Measurements from ENCODE around the gene MIEF1.

MIEF1 gene

DNA sequence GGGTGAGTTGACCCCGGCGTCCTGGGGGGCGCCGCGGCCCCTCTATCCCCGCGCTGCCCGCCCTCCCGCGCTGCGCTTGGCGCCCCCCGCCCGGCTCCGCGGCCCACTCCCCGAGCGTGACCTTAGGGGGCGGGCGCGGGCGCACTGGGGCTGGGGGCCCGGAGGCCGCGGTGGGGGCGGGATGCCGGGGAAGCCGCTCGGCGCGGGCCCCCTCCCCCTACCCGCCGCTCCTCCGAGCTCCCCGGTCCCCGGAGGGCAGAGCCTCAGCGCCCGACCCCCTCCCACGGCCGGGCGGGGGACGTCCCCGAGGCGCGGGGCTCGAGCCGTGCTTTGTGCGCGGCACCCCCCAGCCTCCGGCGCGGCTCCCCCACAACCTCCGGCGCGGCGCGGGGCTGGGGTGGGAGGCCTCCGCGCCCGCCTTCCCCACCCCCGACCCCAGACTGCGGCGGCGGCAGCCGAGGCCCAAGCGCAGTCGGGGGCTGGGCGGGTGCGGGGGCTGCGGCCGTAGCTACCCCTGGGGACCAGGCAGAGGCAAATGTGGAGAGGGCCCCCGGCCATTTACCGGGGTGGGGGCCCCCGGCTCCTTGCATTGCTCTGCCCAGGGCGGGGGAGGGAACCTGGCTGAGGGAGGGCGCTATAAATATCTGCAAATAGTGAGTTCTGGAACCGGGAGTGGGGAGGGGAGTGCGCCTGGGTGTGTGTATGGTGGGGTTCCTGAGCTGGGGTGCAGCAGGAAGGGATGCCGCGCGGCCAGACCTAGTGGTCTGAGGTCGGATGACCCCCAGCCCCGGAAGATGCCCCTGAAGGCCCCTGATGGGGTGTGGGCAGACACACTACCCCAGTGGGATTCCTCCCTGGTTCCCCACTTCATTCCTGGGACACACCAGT, 44.3 kb upstream of the MIEF1 start:
- no peak for DNase-seq (ENCODE audit: low read depth)
- no peak overlapping the region for H3K4me3 ChIP-seq (ENCODE audit: low read length)
- TF ChIP-seq CTCF (conservative IDR thresholded peaks at IDR 0.05; ENCODE audit: low read length), result no peak

GRCh38 chr22:39458444-39459083, 43.5 kb upstream of the MIEF1 start:
- no peak for DNase-seq (ENCODE audit: low read depth)
- no peak overlapping the region for H3K4me3 ChIP-seq (ENCODE audit: low read length)
- no peak for TF ChIP-seq CTCF (conservative IDR thresholded peaks at IDR 0.05; ENCODE audit: low read length)

DNA sequence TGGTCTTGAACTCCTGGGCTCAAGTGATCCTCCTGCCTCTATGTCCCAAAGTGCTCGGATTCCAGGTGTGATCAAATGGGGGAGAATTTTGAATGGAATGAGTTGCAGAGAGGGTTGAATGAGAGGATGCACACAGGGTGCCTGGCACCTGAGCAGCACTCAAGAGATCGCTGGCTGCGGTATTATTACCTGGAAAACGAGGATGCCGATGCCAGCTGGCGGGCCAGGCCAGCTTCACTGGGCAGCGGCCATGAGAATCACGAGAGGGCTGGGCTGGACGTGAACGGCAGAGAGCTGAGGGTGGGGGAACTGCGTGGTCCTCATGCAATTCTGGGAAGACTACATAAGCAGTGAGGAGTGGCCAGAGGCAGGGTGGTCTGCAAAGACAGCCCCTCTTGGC, 42.4 kb upstream of the MIEF1 start:
- TF ChIP-seq CTCF (conservative IDR thresholded peaks at IDR 0.05; ENCODE audit: low read length), result no peak
- no peak overlapping the region for H3K4me3 ChIP-seq (ENCODE audit: low read length)
- no peak for DNase-seq (ENCODE audit: low read depth)

- no peak overlapping the region for H3K4me3 ChIP-seq (ENCODE audit: low read length)
- no peak for TF ChIP-seq CTCF (conservative IDR thresholded peaks at IDR 0.05; ENCODE audit: low read length)
- DNase-seq (ENCODE audit: low read depth), result no peak
These were observed 39.5 kb upstream of the MIEF1 start for GRCh38 chr22:39462443-39463221.

DNA sequence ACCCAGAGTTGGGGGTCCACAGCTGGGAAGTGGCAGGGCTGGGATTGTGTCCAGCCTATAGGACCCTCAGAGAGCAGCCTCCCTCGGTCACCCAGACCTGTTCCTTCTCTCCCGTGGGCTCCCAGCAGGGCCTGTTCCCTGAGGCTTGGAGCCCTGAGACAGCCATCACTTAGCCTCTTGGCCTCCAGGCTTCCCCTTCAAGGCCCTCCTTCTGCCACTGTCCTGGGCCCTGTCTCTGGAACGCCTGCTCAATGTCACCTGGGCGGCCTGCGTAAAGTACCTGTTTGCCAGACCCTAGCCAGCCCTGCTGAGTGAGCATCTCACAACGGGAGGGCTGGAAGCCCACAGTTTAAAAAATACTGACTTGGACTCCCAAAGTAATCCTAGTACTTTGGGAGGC, 38.8 kb upstream of the MIEF1 start:
- no peak for TF ChIP-seq CTCF (conservative IDR thresholded peaks at IDR 0.05; ENCODE audit: low read length)
- DNase-seq (ENCODE audit: low read depth), result no peak
- H3K4me3 ChIP-seq (ENCODE audit: low read length), result no peak overlapping the region

DNA sequence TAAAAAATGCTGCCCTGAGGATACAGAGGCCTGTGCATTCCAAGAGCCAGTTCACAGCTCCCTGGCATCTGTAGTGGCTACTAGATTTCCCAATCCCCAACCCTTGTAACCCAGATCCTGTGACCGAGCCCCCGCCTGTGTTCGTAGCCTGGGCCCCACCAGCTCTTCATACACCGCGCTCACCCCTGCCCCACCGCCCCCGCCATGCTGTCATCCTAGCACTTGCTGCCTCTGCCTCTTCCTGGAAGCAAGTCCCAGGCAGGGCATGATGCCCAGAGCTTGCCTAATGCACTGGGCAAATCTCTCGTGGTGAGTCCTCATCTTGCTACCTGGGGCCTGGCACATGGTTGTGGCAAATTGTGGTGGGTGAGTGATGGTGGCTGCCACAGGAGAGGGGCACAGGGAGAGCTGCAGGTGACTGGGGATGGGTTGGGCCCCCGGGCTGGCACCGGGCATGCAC, 38.1 kb upstream of the MIEF1 start:
- TF ChIP-seq CTCF (conservative IDR thresholded peaks at IDR 0.05; ENCODE audit: low read length), result no peak
- H3K4me3 ChIP-seq (ENCODE audit: low read length), result no peak overlapping the region
- DNase-seq (ENCODE audit: low read depth), result peak; percentile 41
